ENCODE results near the gene GANAB.
"Not testable (repeated sequence)": the region's sequence is repeated elsewhere in the genome, so short reads cannot be mapped to it uniquely, and the experiment has no call there.

GANAB gene

DNA sequence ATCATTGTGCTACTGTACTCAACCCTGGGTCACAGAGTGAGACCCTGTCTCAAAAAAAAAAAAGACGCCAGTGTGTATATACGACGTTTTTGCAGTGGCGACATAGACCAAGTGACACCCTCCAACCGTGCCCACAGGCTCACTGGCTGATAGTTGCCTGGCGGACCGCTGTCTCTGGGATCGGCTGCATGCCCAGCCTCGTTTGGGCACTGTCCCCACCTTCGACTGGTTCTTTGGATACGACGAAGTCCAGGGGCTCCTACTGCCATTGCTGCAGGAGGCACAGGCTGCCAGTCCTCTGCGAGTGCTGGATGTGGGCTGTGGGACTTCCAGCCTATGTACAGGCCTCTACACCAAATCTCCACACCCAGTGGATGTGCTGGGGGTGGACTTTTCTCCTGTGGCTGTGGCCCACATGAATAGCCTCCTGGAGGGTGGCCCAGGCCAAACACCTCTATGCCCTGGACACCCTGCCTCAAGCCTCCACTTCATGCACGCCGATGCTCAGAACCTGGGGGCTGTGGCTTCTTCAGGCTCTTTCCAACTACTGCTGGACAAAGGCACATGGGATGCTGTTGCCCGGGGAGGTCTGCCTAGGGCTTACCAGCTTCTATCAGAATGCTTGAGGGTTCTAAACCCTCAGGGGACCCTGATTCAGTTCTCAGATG is 20.0 kb upstream of the GANAB start:
- no peak for DNase-seq

DNA sequence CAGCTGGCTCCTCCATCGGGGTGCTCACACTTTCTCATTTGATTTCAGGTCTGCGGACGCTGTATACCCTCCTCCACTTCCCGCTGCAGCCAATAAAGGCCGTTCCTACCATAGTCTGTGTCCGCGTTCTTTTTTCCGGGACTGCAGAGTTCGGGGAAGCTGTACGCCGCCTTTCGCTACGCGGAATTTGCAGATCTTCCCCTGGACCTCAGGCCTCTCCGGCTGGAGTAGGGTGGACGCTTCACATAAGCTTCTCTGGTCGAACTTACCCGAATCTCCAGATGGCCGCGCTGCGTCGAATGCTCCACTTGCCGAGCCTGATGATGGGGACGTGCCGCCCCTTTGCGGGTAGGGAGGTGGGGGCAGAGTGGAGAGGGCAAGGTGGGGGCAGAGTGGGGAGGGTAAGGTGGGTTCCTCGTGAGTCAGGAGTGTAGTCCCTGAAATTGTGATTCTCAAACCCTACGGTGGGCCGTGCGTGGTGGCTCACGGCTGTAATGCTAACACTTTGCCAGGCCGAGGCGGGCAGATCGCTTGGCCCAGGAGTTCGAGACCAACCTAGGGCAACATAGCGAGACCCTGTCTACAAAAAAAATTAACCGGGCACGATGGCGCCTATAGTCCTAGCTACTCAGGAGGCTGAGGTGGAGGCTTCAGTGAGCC is 19.3 kb upstream of the GANAB start:
- peak; percentile 57 for DNase-seq

DNA sequence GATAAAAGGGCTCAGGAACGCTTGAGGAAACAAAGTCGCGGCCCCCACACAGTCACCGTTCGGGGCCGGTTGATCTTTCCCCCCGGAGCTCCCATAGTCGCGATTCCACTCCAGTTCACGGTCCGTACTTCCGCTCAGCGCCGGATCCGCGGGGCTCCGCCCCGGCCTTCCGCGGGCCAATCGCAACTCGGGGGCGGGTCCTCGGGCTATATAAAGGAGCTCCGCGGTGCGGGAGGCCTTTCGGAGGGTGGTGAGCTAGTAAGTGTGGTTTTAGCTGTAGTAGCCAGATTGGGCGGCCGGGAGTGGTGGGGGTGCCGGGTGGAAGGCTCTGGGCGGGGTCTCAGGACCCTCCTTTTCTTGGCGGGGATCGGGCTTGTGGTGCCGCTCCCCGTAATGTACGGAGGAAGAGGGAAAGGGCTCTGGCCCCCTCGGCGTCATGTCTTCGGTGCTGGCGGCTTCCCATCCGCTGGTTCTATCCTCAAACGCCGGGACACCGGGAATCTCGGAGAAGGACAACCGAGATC is 18.7 kb upstream of the GANAB start, which contains the start of the genes C11orf98 and CSKMT:
Gene C11orf98, minus strand, starts transcription at position 136 of the 524 bp plus-strand sequence. Its CDS starts 41 bp downstream, at position 95.
Gene CSKMT, plus strand, starts transcription at position 238 of the 524 bp plus-strand sequence. CDS start 568 bp downstream, outside the sequence.
- peak; percentile 95 for DNase-seq

- DNase-seq, result peak; percentile 62
These were observed 18.1 kb upstream of the GANAB start for GRCh38 chr11:62664405-62665074.

- DNase-seq, result no peak
These were observed 10.5 kb upstream of the GANAB start for GRCh38 chr11:62656796-62657429.

GRCh38 chr11:62654297-62654696 is 7.9 kb upstream of the GANAB start:
- DNase-seq, result no peak

GRCh38 chr11:62652161-62653006 is 6.0 kb upstream of the GANAB start:
- DNase-seq, result no peak

DNA sequence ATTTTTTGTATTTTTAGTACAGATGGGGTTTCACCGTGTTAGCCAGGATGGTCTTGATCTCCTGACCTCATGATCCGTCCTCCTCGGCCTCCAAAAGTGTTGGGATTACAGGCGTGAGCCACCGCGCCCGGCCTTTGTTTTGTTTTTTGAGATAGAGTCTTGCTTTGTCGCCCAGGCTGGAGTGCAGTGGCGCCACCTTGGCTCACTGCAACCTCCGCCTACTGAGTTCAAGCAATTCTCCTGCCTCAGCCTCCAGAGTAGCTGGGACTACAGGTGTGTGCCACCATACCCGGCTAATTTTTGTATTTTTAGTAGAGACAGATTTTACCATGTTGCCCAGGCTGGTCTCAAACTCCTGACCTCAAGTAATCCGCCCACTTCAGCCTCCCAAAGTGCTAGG is 3.9 kb upstream of the GANAB start:
- not testable (repeated sequence) for DNase-seq

- DNase-seq, result no peak
These were observed 3.1 kb upstream of the GANAB start for GRCh38 chr11:62649486-62649885.

DNA sequence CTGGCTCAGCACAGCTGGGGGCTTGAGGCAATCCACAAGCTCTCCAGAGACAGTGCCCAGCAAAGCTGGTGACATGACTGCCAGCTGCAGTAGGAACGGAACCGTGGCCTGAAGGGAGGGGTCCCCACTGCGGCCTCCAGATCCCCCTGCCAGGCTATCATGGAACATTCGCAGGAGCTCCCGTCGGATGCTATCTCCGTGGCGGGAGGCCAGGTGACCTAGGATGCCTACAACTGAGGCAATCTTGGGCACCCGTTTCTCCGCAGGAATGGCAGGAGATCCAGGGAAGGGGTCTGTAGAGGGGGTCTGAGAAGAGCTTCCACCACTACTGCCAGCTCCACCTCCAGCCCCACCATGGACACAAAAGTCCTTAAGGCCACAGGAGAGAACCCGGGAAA is 2.6 kb upstream of the GANAB start:
- DNase-seq, result no peak

DNA sequence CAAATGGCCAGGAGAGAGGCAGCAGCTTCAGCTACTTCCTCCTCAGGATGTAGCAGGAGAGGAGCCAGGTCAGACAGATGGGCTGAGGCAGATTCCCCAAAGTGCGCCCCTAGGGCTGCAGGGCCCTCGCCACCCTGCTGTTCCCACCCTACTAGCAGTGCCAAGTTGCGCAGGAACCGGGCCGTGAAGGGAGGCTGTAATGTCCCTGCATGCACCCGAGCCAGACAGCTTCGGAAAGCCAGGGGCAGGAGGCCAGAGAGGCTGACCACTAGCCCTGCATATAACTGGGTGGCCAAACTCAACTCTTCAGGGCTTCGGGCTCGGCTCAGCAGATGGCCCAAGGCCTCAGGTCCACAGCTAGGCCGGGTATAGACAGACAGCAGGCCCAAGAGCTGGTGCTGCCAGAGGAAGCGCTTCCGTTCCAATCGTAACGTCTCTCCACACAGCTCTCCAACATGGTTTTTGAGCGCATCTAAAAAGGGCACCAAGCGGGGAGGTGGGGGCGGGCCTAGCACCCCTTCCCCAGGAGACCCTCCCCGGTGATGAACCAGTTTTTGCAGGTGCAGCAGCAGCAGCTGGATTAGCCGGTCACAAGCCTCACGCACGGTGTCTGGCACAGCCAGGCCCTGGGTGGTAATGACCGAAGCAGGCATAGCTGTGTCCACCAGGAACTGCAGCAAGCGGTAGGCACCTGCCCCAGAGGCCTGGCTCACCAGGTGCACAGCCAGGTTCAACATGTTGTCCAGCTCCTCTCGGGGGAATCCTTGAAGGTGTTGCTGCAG is 2.0 kb upstream of the GANAB start:
- no peak for DNase-seq

DNA sequence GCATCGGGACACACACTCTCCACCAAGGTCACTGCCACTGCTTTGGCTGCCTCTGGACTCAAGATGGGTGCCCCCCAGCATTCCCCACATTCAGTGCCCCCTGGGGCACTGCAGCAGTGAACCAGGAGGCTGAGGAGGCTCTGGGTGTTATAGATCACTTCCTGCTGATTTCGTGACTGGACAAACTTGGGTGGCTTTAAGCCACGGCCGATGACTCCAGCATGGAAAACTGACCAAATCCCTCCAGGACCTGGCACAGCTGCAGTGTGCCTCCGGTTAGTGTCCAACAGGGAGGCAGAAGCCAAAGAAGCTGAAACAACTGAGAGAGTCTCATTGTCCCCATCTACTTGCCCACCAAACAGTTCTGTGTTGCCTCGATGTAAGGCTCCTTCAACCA is 1.2 kb upstream of the GANAB start:
- DNase-seq, result no peak

DNA sequence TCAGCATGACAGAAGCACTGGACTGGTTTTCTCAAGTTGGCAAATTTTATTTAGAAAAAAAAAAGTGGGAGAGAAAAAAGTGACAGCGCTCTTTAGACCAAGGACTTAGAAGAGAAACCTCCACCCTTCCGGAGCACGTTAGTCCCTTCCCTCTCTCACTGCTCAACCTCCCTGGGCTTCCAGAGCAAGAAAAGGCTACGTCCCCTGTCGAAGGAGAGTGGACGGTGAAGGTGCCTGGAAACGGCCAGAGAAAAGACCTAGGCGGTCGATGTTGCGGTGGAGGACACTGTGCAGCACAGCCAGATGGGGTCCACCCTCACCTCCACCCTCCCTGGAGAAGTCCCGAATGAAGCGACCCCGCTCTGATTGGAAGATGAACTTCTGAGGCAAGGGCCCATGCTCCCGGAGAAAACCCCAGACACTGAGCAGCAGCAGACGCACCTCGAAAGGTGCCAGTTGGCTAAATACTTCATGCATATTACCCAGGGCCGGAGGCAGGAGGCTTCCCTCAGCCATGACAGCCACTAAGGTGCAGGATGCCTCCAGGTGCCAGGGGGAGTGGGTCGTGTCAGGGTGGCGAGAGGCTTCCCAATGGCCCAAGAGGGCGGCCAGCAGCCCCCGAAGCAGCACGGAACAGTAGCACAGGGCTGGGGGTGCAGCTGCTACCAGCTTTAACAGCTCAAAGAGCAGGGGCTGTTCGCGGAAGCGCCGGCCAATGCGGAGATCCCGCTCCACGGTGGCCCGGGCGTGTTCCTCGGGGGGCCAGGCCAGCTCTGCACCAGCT is 604 bp upstream of the GANAB start:
- DNase-seq, result no peak

- no peak for DNase-seq
These were observed 805 bp downstream of the GANAB start for GRCh38 chr11:62645671-62645945.

- DNase-seq, result no peak
These were observed 2.2 kb downstream of the GANAB start for GRCh38 chr11:62644220-62644619.

GRCh38 chr11:62632492-62632891 is 13.9 kb downstream of the GANAB start:
- no peak for DNase-seq

- DNase-seq, result no peak
These were observed 18.7 kb downstream of the GANAB start for GRCh38 chr11:62627713-62628112.

DNA sequence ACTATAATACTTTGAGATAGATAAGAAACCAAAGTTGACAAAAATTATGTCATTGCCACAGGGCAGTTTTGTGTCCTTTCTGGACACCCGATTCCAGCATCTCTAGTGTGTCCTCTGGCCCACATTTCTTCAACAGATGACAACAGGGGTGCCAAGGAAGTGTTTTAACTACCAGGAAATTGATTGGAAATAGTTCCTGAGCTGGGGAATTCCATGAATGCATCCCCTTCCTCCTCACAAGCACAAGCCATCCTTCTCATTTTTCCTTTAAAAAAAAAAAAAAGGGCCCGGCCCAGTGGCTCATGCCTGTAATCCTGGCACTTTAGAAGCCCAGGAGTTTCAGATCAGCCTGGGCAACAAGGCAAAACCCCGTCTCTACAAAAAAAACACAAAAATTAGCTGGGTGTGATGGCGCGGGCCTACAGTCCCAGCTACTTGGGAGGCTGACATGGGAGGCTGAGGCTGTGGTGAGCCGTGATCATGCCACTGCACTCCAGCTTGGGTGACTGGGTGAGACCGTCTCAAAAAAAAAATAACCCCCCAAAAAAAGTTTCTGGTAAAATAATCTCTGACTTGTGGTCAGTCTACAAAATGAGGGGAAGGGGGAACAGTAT is 23.8 kb downstream of the GANAB start:
- no peak for DNase-seq

- DNase-seq, result peak; percentile 99
These were observed 24.6 kb downstream of the GANAB start, which contains the start of gene B3GAT3 for GRCh38 chr11:62621567-62622470. B3GAT3 (minus strand) TSS chr11:62621986; CDS start chr11:62621947, 39 bp downstream.
